K562 (cell line): ENCODE results near the gene NEMF. TPM values are rescaled to one million over a fixed set of nuclear protein-coding genes. Genes with fewer than 3 reads are reported as not detected.

Source experiments
- BHLHE40 ChIP-seq: IDR thresholded peaks from 2 replicates; pipeline ENCODE4 v1.6.1; 2011; ENCODE audit warnings: low read length, improper control_type of control experiment
- CREBBP ChIP-seq: IDR thresholded peaks from one replicate; pipeline ENCODE4 v1.6.1; 2012; ENCODE audit warnings: low read depth, mild to moderate bottlenecking, control low read depth, inconsistent platforms, low read length
- CXXC5 ChIP-seq: fragments of 250-450 bp; sonication (Bioruptor Pico); IDR thresholded peaks from 2 replicates; pipeline ENCODE4 v1.8.0; 2022; ENCODE audit warnings: inconsistent platforms, mild to moderate bottlenecking, moderate library complexity
- GATAD2A ChIP-seq: fragments of 450-650 bp; IDR thresholded peaks from 2 replicates; pipeline ENCODE4 v1.6.1; 2017
- HDAC1 ChIP-seq, 2 experiments: fragments of 450-650 bp; IDR thresholded peaks; 2 replicates each; pipeline ENCODE4 v1.6.1; 2016 to 2017; ENCODE audit warnings: inconsistent platforms in 1 of 2, mild to moderate bottlenecking in 1 of 2, moderate library complexity in 1 of 2
- KDM4B ChIP-seq, 2 experiments: fragments of 450-650 bp in 1 of 2; sonication (generic) in 1 of 2; IDR thresholded peaks; 2 replicates each; pipeline ENCODE4 v1.6.1; 2016 to 2017; ENCODE audit warnings: borderline replicate concordance in 2 of 2, antibody characterized with exemption in 1 of 2, low read depth in 1 of 2, mild to moderate bottlenecking in 1 of 2
- MIER1 ChIP-seq: fragments of 450-650 bp; IDR thresholded peaks from 2 replicates; pipeline ENCODE4 v1.6.1; 2016; ENCODE audit warnings: antibody characterized with exemption, mild to moderate bottlenecking, low read depth
- NFIC ChIP-seq: fragments of 450-650 bp; IDR thresholded peaks from 2 replicates; pipeline ENCODE4 v1.6.1; 2017; ENCODE audit warnings: mild to moderate bottlenecking, inconsistent platforms
- PREB ChIP-seq: sonication (generic); formaldehyde crosslinking; IDR thresholded peaks from 2 replicates; pipeline ENCODE4 v1.8.1; 2023; ENCODE audit warnings: mild to moderate bottlenecking, missing genetic modification reagents
- SIN3A ChIP-seq, 2 experiments: fragments of 150-350 bp in 1 of 2; IDR thresholded peaks; 2 replicates each; pipeline ENCODE4 v1.6.1; 2011 to 2016; ENCODE audit warnings: borderline replicate concordance in 2 of 2, low read depth in 2 of 2, low read length in 2 of 2, mild to moderate bottlenecking in 2 of 2, moderate library complexity in 2 of 2; ENCODE audit not compliant: control insufficient read depth in 1 of 2
- TEAD4 ChIP-seq, 2 experiments: sonication (generic) in 1 of 2; formaldehyde crosslinking in 1 of 2; IDR thresholded peaks; 2 replicates each; pipeline versions ENCODE4 v1.6.1 to v1.8.0; 2012 to 2022; ENCODE audit warnings: borderline replicate concordance in 1 of 2, inconsistent platforms in 1 of 2, low read length in 1 of 2, mild to moderate bottlenecking in 1 of 2, missing genetic modification reagents in 1 of 2
- ZSCAN29 ChIP-seq: fragments of 450-650 bp; IDR thresholded peaks from 2 replicates; pipeline ENCODE4 v1.6.1; 2017
- polyA plus RNA-seq, 8 experiments: library from polyadenylated mRNA; depleted of rRNA in 4 of 8; stranded (reverse) in 5 of 8; unstranded in 3 of 8; fragments of >200 nt; fragmentation: Nextera tagmentation in 2 of 8; fragmentation: Illumina TruSeq in 1 of 8; extraction: Ambion mirVana in 2 of 8; extraction: Trizol in 1 of 8; gene quantifications; 2 replicates each; pipeline versions ENCODE4 v1.2.1 to v1.2.3, GENCODE V29; 2011 to 2014; ENCODE audit warnings: inconsistent platforms in 1 of 8, missing spikeins in 1 of 8
- total RNA-seq, 7 experiments: library from RNA; depleted of rRNA in 6 of 7; stranded (reverse); fragments of >200 nt in 6 of 7; fragmentation: Illumina TruSeq in 2 of 7; extraction: Trizol in 2 of 7; gene quantifications; 2 replicates each; pipeline versions ENCODE4 v1.2.1 to v1.2.3, GENCODE V29; 2011 to 2021; ENCODE audit warnings: low replicate concordance in 1 of 7

The NEMF gene
- total and polyA plus RNA-seq, 9 of the 15 experiments (the other 6 are each of a cell fraction or from before 2014, with no cell fraction given) = 38.8 to 94.4 (median 61.0) TPM

GRCh38 chr14:49867831-49868719 is 15.5 kb upstream of the NEMF start (continued):
- no peak for TF ChIP-seq PREB (CRISPR knock-in tag)
- TF ChIP-seq CREBBP = no peak
- peak; percentile 77 for TF ChIP-seq CXXC5 (CRISPR knock-in tag)
- peak; percentile 21; the same call in 1 of the 2 replicates for TF ChIP-seq TEAD4 (IDR thresholded peaks at IDR 0.05; ENCODE audit: low read length)
- no peak for TF ChIP-seq TEAD4 (CRISPR knock-in tag; IDR thresholded peaks at IDR 0.05; ENCODE audit: borderline replicate concordance)
- no peak for TF ChIP-seq ZSCAN29
- no peak for TF ChIP-seq MIER1
- TF ChIP-seq GATAD2A = peak; percentile 9; the same call in 1 of the 2 replicates
- peak in 1 of 2 experiments; percentile 46; a peak in 1 of 4 replicates for TF ChIP-seq KDM4B (IDR thresholded peaks at IDR 0.05; ENCODE audit: borderline replicate concordance in 2 of 2, low read depth in 1 of 2)
- TF ChIP-seq NFIC = peak; percentile 44; the same call in 1 of the 2 replicates
- peak; percentile 67 for TF ChIP-seq BHLHE40
- TF ChIP-seq SIN3A (IDR thresholded peaks at IDR 0.05; ENCODE audit: borderline replicate concordance in 2 of 2, control insufficient read depth in 1 of 2, low read depth in 2 of 2, low read length in 2 of 2) = peak in 1 of 2 experiments; percentile 64; a peak in 1 of 4 replicates
- TF ChIP-seq HDAC1 (IDR thresholded peaks at IDR 0.05) = peak in 1 of 2 experiments; percentile 54; a peak in 1 of 4 replicates
- TF ChIP-seq, all 486 proteins: peak for 60
